Dendritic cell treated with granulocyte-macrophage colony-stimulating factor and Interleukin-4, amounts not matched to agents 40 ng/mL and 50 ng/mL, for 4 days (primary cell): ENCODE measurements around the gene PLPPR1.
"Not testable (repeated sequence)": the region's sequence is repeated elsewhere in the genome, so short reads cannot be mapped to it uniquely, and the experiment has no call there.

Experiments
- H3K27ac Mint-ChIP-seq: one replicate; pipeline ENCODE4 v1.8.0; 2022; ENCODE audit warnings: mild to moderate bottlenecking, mixed read lengths
- H3K27me3 Mint-ChIP-seq: one replicate; pipeline ENCODE4 v1.8.0; 2022; ENCODE audit warnings: mild to moderate bottlenecking, mixed read lengths
- H3K36me3 Mint-ChIP-seq: one replicate; pipeline ENCODE4 v1.8.0; 2022; ENCODE audit warnings: low read depth, mixed read lengths
- H3K4me1 Mint-ChIP-seq: one replicate; pipeline ENCODE4 v1.8.0; 2022; ENCODE audit warnings: low read depth, mixed read lengths
- H3K4me3 Mint-ChIP-seq: one replicate; pipeline ENCODE4 v1.8.0; 2022; ENCODE audit warnings: mild to moderate bottlenecking, moderate library complexity, mixed read lengths
- H3K9me3 Mint-ChIP-seq: one replicate; pipeline ENCODE4 v1.8.0; 2022; ENCODE audit warnings: mixed read lengths
- intact Hi-C: fragments of 100-400 bp; cut with micrococcal nuclease; formaldehyde crosslinking; loops from one replicate; pipeline ENCODE4 v1.15.0; 2022

Gene PLPPR1

GRCh38 chr9:101324245-101324804 lies 295.8 kb downstream of the PLPPR1 start:
- intact Hi-C loops: no loop called here
- Mint-ChIP-seq H3K36me3 (no peaks in the 10 kb centered on the region), H3K27me3 (no peaks in the 10 kb centered on the region), H3K9me3 (peaks cover 18% of the 10 kb centered on the region), H3K27ac (no peak overlapping the region), H3K4me3 (no peak overlapping the region), H3K4me1 (no peaks in the 10 kb centered on the region)

GRCh38 chr9:101325053-101325452 lies 296.5 kb downstream of the PLPPR1 start:
- Mint-ChIP-seq H3K36me3 (no peaks in the 10 kb centered on the region), H3K4me1 (no peaks in the 10 kb centered on the region), H3K9me3 (peaks cover 18% of the 10 kb centered on the region), H3K27me3 (no peaks in the 10 kb centered on the region), H3K4me3 (no peak overlapping the region), H3K27ac (no peak overlapping the region)
- intact Hi-C loops: no loop called here

GRCh38 chr9:101326035-101326434 lies 297.5 kb downstream of the PLPPR1 start:
- Mint-ChIP-seq H3K9me3 (peaks cover 18% of the 10 kb centered on the region), H3K27me3 (no peaks in the 10 kb centered on the region), H3K4me1 (no peaks in the 10 kb centered on the region), H3K36me3 (no peaks in the 10 kb centered on the region), H3K4me3 (no peak overlapping the region), H3K27ac (no peak overlapping the region)
- intact Hi-C loops: no loop called here

GRCh38 chr9:101326501-101326900 lies 298.0 kb downstream of the PLPPR1 start:
- H3K9me3 Mint-ChIP-seq: peaks cover 18% of the 10 kb centered on the region
- H3K4me1 Mint-ChIP-seq: no peaks in the 10 kb centered on the region
- no peaks in the 10 kb centered on the region for H3K27me3 Mint-ChIP-seq
- H3K36me3 Mint-ChIP-seq: no peaks in the 10 kb centered on the region
- intact Hi-C loops: no loop called here
- H3K27ac Mint-ChIP-seq: no peak overlapping the region
- H3K4me3 Mint-ChIP-seq: no peak overlapping the region

- H3K27ac Mint-ChIP-seq, H3K4me1 Mint-ChIP-seq, H3K4me3 Mint-ChIP-seq, H3K27me3 Mint-ChIP-seq, intact Hi-C loops, H3K36me3 Mint-ChIP-seq: not testable (repeated sequence)
- peaks cover 18% of the 10 kb centered on the region for H3K9me3 Mint-ChIP-seq
These were observed 298.9 kb downstream of the PLPPR1 start for GRCh38 chr9:101327422-101327909.

- Mint-ChIP-seq H3K9me3 (peaks cover 10% of the 10 kb centered on the region), H3K4me1 (no peaks in the 10 kb centered on the region), H3K27me3 (peaks cover 2% of the 10 kb centered on the region), H3K4me3 (no peak overlapping the region), H3K27ac (no peak overlapping the region), H3K36me3 (no peaks in the 10 kb centered on the region)
- intact Hi-C loops: no loop called here
These were observed 303.8 kb downstream of the PLPPR1 start for GRCh38 chr9:101332362-101332761.

- Mint-ChIP-seq H3K4me3 (no peak overlapping the region), H3K27me3 (peaks cover 2% of the 10 kb centered on the region), H3K4me1 (no peaks in the 10 kb centered on the region), H3K27ac (no peak overlapping the region), H3K9me3 (no peaks in the 10 kb centered on the region), H3K36me3 (no peaks in the 10 kb centered on the region)
- intact Hi-C loops: no loop called here
These were observed 305.0 kb downstream of the PLPPR1 start for GRCh38 chr9:101333490-101333889.

- intact Hi-C loops: no loop called here
- Mint-ChIP-seq H3K27me3 (peaks cover 2% of the 10 kb centered on the region), H3K27ac (no peak overlapping the region)
These were observed 305.6 kb downstream of the PLPPR1 start for GRCh38 chr9:101333926-101334702.

GRCh38 chr9:101336091-101336490 lies 307.6 kb downstream of the PLPPR1 start:
- Mint-ChIP-seq H3K27me3 (peaks cover 2% of the 10 kb centered on the region), H3K9me3 (no peaks in the 10 kb centered on the region), H3K4me3 (no peak overlapping the region), H3K36me3 (no peaks in the 10 kb centered on the region), H3K4me1 (no peaks in the 10 kb centered on the region), H3K27ac (no peak overlapping the region)
- intact Hi-C loops: no loop called here

More at GRCh38 chr9:101333926-101334702, 305.6 kb downstream of the PLPPR1 start:
- H3K4me3 Mint-ChIP-seq: no peak overlapping the region
- H3K36me3 Mint-ChIP-seq: no peaks in the 10 kb centered on the region
- no peaks in the 10 kb centered on the region for H3K4me1 Mint-ChIP-seq
- no peaks in the 10 kb centered on the region for H3K9me3 Mint-ChIP-seq

- Mint-ChIP-seq H3K4me1 (no peaks in the 10 kb centered on the region), H3K9me3 (no peaks in the 10 kb centered on the region), H3K4me3 (no peak overlapping the region), H3K36me3 (no peaks in the 10 kb centered on the region), H3K27me3 (no peaks in the 10 kb centered on the region), H3K27ac (no peak overlapping the region)
- intact Hi-C loops: no loop called here
These were observed 308.7 kb downstream of the PLPPR1 start for GRCh38 chr9:101337237-101337636.

- Mint-ChIP-seq H3K4me1 (no peaks in the 10 kb centered on the region), H3K27ac (no peak overlapping the region), H3K4me3 (no peak overlapping the region), H3K27me3 (no peaks in the 10 kb centered on the region), H3K9me3 (no peaks in the 10 kb centered on the region), H3K36me3 (no peaks in the 10 kb centered on the region)
- intact Hi-C loops: no loop called here
These were observed 313.4 kb downstream of the PLPPR1 start for GRCh38 chr9:101341958-101342357.

- intact Hi-C loops: no loop called here
These were observed 314.1 kb downstream of the PLPPR1 start for GRCh38 chr9:101342595-101342994.

GRCh38 chr9:101350285-101350684 lies 321.8 kb downstream of the PLPPR1 start:
- Mint-ChIP-seq H3K4me1 (no peaks in the 10 kb centered on the region), H3K27me3 (no peaks in the 10 kb centered on the region), H3K27ac (no peak overlapping the region), H3K36me3 (no peaks in the 10 kb centered on the region), H3K9me3 (no peaks in the 10 kb centered on the region), H3K4me3 (no peak overlapping the region)
- intact Hi-C loops: no loop called here

More at GRCh38 chr9:101342595-101342994, 314.1 kb downstream of the PLPPR1 start:
- no peaks in the 10 kb centered on the region for H3K36me3 Mint-ChIP-seq
- H3K27me3 Mint-ChIP-seq: no peaks in the 10 kb centered on the region
- H3K9me3 Mint-ChIP-seq: no peaks in the 10 kb centered on the region
- no peaks in the 10 kb centered on the region for H3K4me1 Mint-ChIP-seq
- no peak overlapping the region for H3K4me3 Mint-ChIP-seq
- H3K27ac Mint-ChIP-seq: no peak overlapping the region

GRCh38 chr9:101352892-101353463 lies 324.5 kb downstream of the PLPPR1 start:
- H3K4me1 Mint-ChIP-seq: no peaks in the 10 kb centered on the region
- no peak overlapping the region for H3K27ac Mint-ChIP-seq
- intact Hi-C loops: no loop called here
- no peak overlapping the region for H3K4me3 Mint-ChIP-seq
- no peaks in the 10 kb centered on the region for H3K36me3 Mint-ChIP-seq
- H3K27me3 Mint-ChIP-seq: no peaks in the 10 kb centered on the region
- no peaks in the 10 kb centered on the region for H3K9me3 Mint-ChIP-seq
